Fibroblast of lung (primary cell): ENCODE measurements around the gene LDLRAD4. TPM values are rescaled to one million over a fixed set of nuclear protein-coding genes. Genes with fewer than 3 reads are reported as not detected.

Experiments used
- DNase-seq, 2 donors: peaks; one replicate each; pipeline versions ENCODE4 v3.0.0 to v3.0.0-alpha.2; 2010; ENCODE audit warnings: low read depth in 2 of 2
- H2AFZ ChIP-seq: 2 replicates; pipeline ENCODE4 v1.5.1; 2012; ENCODE audit warnings: low read length, control low read depth, inconsistent platforms
- H3K27ac ChIP-seq: 2 replicates; pipeline ENCODE4 v1.5.1; 2011; ENCODE audit warnings: low read length, control low read depth; ENCODE audit not compliant: insufficient read depth
- H3K27me3 ChIP-seq: 2 replicates; pipeline ENCODE4 v1.5.1; 2011; ENCODE audit warnings: mild to moderate bottlenecking, low read length; ENCODE audit not compliant: control insufficient read depth, insufficient read depth
- H3K36me3 ChIP-seq: 2 replicates; pipeline ENCODE4 v1.5.1; 2011; ENCODE audit warnings: low read length; ENCODE audit not compliant: control insufficient read depth, insufficient read depth
- H3K4me1 ChIP-seq: 2 replicates; pipeline ENCODE4 v1.5.1; 2011; ENCODE audit warnings: low read length; ENCODE audit not compliant: control insufficient read depth, insufficient read depth; ENCODE audit errors: extremely low read depth
- H3K4me2 ChIP-seq: 2 replicates; pipeline ENCODE4 v1.5.1; 2011; ENCODE audit warnings: low read length, control low read depth; ENCODE audit not compliant: insufficient read depth; ENCODE audit errors: extremely low read depth
- H3K4me3 ChIP-seq, 4 experiments: fragments of 200-600 bp in 1 of 4; sonication (generic) in 1 of 4; replicated peaks in 1 of 4; 2 replicates each; pipeline ENCODE4 v1.5.1; 2011 to 2016; ENCODE audit warnings: low read length in 4 of 4, low read depth in 3 of 4, mild to moderate bottlenecking in 3 of 4, control low read depth in 2 of 4, inconsistent platforms in 1 of 4, mixed read lengths in 1 of 4; ENCODE audit not compliant: insufficient read depth in 1 of 4; ENCODE audit errors: control extremely low read depth in 1 of 4
- H3K79me2 ChIP-seq: 2 replicates; pipeline ENCODE4 v1.5.1; 2012; ENCODE audit warnings: mild to moderate bottlenecking, low read length, inconsistent platforms; ENCODE audit not compliant: control insufficient read depth, insufficient read depth
- H3K9ac ChIP-seq: 2 replicates; pipeline ENCODE4 v1.5.1; 2011; ENCODE audit warnings: mild to moderate bottlenecking, low read length, control low read depth; ENCODE audit not compliant: insufficient read depth
- H3K9me3 ChIP-seq: 2 replicates; pipeline ENCODE4 v1.5.1; 2012; ENCODE audit warnings: low read depth, low read length; ENCODE audit not compliant: control insufficient read depth, insufficient read depth
- H4K20me1 ChIP-seq: 2 replicates; pipeline ENCODE4 v1.5.1; 2011; ENCODE audit warnings: low read length; ENCODE audit not compliant: control insufficient read depth, insufficient read depth; ENCODE audit errors: extremely low read depth
- EZH2 ChIP-seq: IDR thresholded peaks from 2 replicates; pipeline ENCODE4 v1.5.1; 2012; ENCODE audit warnings: low read length, control low read depth, mild to moderate bottlenecking; ENCODE audit errors: missing control alignments
- polyA plus RNA-seq, 2 donors: library from polyadenylated mRNA; depleted of rRNA in 1 of 2; stranded (reverse) in 1 of 2; unstranded in 1 of 2; fragments of >200 nt; gene quantifications; 2 replicates each; pipeline ENCODE4 v1.2.1, GENCODE V29; 2011 to 2012; ENCODE audit warnings: missing spikeins in 1 of 2
- total RNA-seq: library from RNA; depleted of rRNA; stranded (reverse); fragments of >200 nt; gene quantifications from 2 replicates; pipeline ENCODE4 v1.2.1, GENCODE V29; 2014
- TF ChIP-seq, protein P1 (sequence below), 2 donors: IDR thresholded peaks in 1 of 2; conservative IDR thresholded peaks in 1 of 2; 1 replicate in 1 of 2; 2 replicates in 1 of 2; pipeline ENCODE4 v1.5.1; 2011 to 2012; ENCODE audit warnings: low read length in 2 of 2, control low read depth in 1 of 2, inconsistent platforms in 1 of 2, low read depth in 1 of 2, mild to moderate bottlenecking in 1 of 2

LDLRAD4 gene
- total and polyA plus RNA-seq, 2 donors (not counting 1 experiment from before 2014, with no cell fraction given), result not detected

DNA sequence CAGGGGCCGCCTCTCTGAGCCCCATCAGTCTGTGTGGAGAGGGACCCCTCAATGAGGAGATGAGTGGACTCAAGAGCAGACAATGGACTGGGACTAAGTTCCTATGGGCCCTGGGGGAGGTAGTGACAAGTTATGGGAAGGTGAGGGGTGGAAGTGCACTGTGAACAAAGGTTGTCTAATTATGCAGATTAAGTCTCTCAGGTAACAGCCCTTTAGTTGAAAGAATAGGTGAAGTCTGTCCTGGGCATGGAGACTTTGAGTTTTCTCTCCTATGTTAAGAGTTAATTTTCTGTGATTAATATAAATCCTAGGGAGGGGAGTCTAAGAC is 264.0 kb downstream of the LDLRAD4 start:
- no peak overlapping the region for H3K4me3 ChIP-seq
- no peaks in the 10 kb centered on the region for H3K27me3 ChIP-seq
- no peak overlapping the region for H3K27ac ChIP-seq
- no peaks in the 10 kb centered on the region for H4K20me1 ChIP-seq
- H3K9ac ChIP-seq, result no peak overlapping the region
- H3K4me1 ChIP-seq, result no peaks in the 10 kb centered on the region
- no peak for DNase-seq
- H3K9me3 ChIP-seq, result no peaks in the 10 kb centered on the region
- H3K79me2 ChIP-seq, result no peaks in the 10 kb centered on the region
- H3K4me2 ChIP-seq, result no peak overlapping the region
- H3K36me3 ChIP-seq, result no peaks in the 10 kb centered on the region
- TF ChIP-seq, protein P1, sequence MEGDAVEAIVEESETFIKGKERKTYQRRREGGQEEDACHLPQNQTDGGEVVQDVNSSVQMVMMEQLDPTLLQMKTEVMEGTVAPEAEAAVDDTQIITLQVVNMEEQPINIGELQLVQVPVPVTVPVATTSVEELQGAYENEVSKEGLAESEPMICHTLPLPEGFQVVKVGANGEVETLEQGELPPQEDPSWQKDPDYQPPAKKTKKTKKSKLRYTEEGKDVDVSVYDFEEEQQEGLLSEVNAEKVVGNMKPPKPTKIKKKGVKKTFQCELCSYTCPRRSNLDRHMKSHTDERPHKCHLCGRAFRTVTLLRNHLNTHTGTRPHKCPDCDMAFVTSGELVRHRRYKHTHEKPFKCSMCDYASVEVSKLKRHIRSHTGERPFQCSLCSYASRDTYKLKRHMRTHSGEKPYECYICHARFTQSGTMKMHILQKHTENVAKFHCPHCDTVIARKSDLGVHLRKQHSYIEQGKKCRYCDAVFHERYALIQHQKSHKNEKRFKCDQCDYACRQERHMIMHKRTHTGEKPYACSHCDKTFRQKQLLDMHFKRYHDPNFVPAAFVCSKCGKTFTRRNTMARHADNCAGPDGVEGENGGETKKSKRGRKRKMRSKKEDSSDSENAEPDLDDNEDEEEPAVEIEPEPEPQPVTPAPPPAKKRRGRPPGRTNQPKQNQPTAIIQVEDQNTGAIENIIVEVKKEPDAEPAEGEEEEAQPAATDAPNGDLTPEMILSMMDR (conservative IDR thresholded peaks at IDR 0.05 in 1 of 2, IDR thresholded peaks at IDR 0.05 in 1 of 2; ENCODE audit: low read depth in 1 of 2, low read length in 2 of 2), result no peak
- TF ChIP-seq EZH2, result no peak
- no peak overlapping the region for H2AFZ ChIP-seq

DNA sequence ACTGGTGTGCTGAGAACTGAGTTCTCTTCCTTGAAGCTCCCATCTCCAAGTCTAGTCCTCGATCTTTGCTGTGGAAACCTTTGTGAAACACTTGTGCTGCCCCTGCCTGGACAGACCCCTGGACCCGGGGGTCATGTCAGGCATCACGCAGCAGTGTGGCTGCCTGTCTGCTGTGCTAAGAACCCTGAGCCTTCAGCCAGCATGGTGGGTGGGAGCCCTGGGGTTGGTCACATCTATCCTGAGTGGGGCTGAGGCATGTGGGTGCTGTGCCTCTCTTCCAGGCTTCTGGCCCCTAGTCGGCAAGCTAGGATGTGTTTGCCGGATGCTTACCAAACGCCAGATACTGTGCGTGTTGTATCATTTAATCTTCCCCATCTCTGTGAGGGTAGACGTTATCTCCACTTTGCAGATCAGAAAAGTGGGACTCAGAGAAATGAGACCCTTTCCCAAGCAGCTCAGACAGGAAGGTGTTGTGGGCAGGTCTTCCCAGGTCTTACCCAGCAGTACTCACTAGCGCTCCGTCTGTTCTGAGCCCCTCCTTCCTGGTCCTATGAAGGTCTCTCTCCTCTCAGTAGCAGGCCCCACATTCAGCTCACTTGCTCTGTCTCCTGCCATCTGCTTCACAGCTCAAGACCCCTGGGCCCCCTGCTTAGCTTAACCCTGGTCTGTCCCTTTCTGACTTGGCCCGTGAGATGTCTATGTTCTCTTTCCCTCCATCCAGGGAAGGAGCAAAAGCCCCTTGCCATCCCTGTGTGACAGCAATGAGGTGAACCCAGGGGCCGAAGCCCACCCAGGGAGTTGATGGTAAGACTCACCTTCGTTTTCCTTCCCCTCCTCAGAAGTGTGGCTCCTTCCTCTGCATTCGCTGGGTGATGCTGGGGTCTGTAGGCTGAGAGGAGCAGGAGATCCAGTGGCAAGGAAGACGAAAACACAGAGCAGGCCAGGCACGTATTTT is 265.0 kb downstream of the LDLRAD4 start:
- Histone ChIP-seq H3K79me2 (no peaks in the 10 kb centered on the region), H3K36me3 (no peaks in the 10 kb centered on the region), H3K27me3 (no peaks in the 10 kb centered on the region), H3K4me3 (no peak overlapping the region), H3K9me3 (no peaks in the 10 kb centered on the region), H2AFZ (no peak overlapping the region), H3K4me1 (no peaks in the 10 kb centered on the region), H3K4me2 (no peak overlapping the region), H4K20me1 (no peaks in the 10 kb centered on the region), H3K9ac (no peak overlapping the region), H3K27ac (no peak overlapping the region)
- no peak for DNase-seq
- no peak for TF ChIP-seq EZH2
- TF ChIP-seq, protein P1 (conservative IDR thresholded peaks at IDR 0.05 in 1 of 2, IDR thresholded peaks at IDR 0.05 in 1 of 2; ENCODE audit: low read depth in 1 of 2, low read length in 2 of 2), result no peak

DNA sequence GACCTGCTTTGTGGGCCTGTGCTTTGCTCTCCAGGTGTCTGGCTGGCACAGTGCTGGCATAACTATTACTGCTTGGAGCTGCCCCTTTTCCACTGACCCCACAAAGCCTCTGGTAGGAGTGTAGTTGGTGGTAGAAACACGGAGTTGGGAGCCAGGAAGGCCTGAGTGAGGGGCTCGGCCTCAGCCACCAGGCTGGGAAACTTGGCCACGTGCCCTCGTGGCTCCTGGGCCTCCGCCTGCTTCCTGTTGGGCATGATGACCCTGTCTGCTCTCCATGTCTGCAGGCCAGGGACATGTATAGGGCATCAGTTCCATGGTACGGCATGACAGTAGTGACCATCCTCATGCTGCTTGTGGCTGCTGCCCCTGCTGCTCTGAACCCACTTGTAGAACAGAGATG is 266.6 kb downstream of the LDLRAD4 start:
- no peaks in the 10 kb centered on the region for H4K20me1 ChIP-seq
- no peak overlapping the region for H3K27ac ChIP-seq
- no peaks in the 10 kb centered on the region for H3K36me3 ChIP-seq
- no peaks in the 10 kb centered on the region for H3K9me3 ChIP-seq
- H3K9ac ChIP-seq, result no peak overlapping the region
- H3K4me1 ChIP-seq, result no peaks in the 10 kb centered on the region
- H3K4me2 ChIP-seq, result no peak overlapping the region
- no peak for DNase-seq
- no peak overlapping the region for H2AFZ ChIP-seq
- H3K4me3 ChIP-seq, result no peak overlapping the region
- no peak for TF ChIP-seq EZH2
- TF ChIP-seq, protein P1 (conservative IDR thresholded peaks at IDR 0.05 in 1 of 2, IDR thresholded peaks at IDR 0.05 in 1 of 2; ENCODE audit: low read depth in 1 of 2, low read length in 2 of 2), result no peak
- no peaks in the 10 kb centered on the region for H3K27me3 ChIP-seq
- H3K79me2 ChIP-seq, result no peaks in the 10 kb centered on the region
